GM12874 (cell line): Measurements from ENCODE around the gene ABCA9.

Experiments used
- TF ChIP-seq, protein P1 (sequence below): IDR thresholded peaks from 2 replicates; pipeline ENCODE4 v1.5.1; 2011; ENCODE audit warnings: low read depth, mild to moderate bottlenecking, control low read depth, low read length, moderate library complexity; ENCODE audit not compliant: insufficient read depth

ABCA9 gene

DNA sequence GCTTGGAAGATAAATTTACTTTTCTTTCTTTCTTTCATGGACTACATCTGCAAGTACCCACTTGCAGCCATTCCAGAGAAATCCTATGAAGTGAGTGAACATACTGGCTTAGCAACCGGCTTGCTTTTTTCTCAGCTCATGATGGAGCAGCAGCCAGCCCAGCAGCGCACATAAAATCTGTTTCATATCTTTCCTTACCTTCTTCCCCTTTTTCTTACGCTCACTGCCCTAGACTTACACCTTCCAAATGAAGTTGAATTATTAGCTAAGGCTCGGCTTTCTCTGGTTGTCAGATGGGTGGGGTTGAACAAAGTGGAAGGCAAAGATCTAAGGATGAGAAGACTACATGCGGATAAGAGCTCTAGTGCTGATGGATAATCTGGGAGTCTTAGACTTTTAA lies 91.6 kb downstream of the ABCA9 start:
- TF ChIP-seq, protein P1, sequence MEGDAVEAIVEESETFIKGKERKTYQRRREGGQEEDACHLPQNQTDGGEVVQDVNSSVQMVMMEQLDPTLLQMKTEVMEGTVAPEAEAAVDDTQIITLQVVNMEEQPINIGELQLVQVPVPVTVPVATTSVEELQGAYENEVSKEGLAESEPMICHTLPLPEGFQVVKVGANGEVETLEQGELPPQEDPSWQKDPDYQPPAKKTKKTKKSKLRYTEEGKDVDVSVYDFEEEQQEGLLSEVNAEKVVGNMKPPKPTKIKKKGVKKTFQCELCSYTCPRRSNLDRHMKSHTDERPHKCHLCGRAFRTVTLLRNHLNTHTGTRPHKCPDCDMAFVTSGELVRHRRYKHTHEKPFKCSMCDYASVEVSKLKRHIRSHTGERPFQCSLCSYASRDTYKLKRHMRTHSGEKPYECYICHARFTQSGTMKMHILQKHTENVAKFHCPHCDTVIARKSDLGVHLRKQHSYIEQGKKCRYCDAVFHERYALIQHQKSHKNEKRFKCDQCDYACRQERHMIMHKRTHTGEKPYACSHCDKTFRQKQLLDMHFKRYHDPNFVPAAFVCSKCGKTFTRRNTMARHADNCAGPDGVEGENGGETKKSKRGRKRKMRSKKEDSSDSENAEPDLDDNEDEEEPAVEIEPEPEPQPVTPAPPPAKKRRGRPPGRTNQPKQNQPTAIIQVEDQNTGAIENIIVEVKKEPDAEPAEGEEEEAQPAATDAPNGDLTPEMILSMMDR = no peak

DNA sequence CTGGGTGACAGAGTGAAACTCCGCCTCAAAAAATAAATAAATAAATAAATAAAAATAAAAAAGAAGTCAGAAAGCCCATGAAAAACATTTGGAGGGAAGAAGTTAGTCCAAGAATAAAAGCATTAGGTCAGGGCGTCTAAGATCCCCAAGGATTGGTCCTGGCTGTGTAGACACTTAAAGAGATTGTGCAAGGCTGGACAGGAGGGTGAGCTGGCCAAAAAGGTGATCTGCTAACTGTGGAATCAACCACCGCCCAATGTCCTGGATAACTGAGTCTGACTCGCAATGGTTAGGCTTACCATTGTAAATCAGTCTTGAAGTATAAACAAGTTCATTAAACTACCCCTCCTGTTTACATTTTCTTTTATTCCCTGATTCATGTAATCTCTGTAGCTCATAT lies 96.8 kb downstream of the ABCA9 start:
- TF ChIP-seq, protein P1 = no peak

DNA sequence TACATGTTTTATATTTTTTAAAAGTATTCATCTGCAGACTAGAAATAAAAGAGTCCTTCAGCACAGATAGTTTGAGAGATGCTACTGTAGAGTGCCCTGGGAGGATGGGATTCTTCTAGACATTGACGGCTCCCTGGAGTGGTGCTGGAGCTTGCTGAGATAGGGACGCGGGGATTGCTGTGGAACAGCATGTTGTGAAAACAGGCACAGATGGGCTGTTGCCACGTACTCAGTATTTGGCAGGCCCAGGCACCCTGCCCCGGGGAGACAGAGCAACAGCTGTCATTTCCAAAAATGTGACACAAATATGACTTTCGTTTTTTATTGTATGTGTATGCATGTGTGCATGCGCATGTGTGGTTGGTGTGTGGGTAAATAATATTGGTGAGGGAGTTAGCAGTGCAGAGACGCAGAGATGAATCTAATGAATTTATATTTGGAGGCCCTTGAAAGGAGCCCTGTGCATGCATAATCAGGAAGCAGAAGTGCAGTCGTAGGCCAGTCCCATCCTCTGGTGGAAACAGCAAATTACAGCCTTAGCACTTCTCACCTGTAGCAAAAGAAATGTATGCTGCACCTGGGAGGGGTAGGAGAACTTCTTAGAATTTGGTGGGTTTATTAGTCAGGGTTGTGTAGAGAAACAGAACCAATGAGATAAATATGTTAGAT lies 99.4 kb downstream of the ABCA9 start:
- TF ChIP-seq, protein P1 = no peak

DNA sequence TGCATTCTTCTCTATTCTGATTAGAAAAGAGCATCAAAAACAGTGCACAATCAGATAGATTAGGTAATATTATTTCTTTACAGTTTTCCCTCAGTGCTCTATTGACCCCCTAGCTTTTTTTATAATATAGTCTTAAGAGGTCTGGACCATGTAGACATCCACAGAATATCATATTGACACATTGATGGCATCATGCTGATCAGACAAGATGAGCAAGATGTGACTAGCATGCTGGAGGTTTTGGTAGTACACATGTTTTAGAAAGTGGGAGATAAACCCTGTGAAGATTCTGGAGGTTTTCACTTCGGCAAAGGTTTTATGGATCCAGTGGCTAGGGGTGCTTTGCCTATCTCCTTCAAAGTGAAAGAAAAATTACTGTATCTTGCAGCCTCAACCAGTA lies 102.8 kb downstream of the ABCA9 start:
- TF ChIP-seq, protein P1 = no peak

DNA sequence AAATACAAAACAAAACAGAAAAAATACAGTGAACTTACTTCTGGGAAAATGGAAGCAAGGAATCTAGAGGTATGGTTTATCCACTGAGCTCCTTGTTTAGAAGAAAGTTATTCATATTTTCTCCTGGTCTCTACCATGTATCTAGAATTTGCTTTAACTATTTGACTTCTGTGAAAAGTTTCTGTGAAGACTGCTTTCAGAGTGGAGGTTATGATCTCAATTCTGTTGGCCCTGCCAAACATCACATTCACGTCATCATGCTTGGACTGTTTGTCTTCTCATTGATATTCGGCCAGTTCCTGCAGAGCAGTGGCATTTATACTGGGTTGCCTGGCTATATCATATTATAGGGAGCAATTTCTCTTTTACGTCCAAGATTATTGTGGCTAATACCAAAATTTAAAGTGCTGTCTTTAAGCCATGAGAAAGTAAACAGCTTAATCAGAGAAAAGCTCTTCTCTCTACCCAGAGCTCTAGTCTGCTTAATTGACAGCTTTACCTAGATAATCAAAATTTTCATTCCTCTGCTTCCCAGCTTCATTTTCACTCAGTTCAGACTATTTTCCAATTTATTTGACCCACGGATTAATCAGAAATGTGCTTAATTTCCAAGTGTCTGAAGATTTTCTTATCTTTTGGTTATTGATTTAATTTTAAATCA lies 105.4 kb downstream of the ABCA9 start, which contains the start of gene ABCA8:
TSS of gene ABCA8 (minus strand) at position 212 of the 661 bp plus-strand sequence. CDS start 13,358 bp downstream, outside the sequence.
- TF ChIP-seq, protein P1 = no peak

DNA sequence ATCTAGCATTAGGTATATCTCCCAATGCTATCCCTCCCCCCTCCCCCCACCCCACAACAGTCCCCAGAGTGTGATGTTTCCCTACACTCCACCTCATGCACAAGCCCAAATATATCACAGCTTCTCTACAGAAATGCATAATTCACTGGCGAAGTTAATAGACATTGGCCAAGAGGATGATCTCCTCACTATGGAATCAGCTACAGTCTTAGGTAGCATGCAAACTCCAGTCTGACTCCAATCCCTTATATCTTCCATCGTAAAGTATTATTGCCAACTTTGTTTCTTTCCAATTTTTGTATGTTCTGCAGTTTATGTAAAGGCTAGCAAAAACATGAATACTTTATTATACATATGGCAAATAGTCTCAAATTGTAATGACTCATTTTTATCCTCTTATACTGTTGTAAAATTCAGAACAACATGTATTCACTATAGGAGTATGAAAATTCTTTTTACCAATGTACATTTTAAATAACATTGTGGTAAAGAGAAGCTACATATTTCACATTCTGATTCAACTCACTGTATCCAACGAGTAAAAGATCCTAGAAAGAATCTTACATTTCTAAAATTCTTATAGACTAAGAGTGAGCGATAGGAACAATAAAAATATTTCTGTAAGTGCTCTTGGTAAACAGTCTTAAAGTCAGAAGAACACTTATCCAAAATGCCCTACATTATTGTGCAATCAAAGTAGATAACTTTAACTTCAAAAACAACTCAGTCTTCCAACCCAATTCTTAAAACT lies 106.4 kb downstream of the ABCA9 start:
- TF ChIP-seq, protein P1 = no peak

DNA sequence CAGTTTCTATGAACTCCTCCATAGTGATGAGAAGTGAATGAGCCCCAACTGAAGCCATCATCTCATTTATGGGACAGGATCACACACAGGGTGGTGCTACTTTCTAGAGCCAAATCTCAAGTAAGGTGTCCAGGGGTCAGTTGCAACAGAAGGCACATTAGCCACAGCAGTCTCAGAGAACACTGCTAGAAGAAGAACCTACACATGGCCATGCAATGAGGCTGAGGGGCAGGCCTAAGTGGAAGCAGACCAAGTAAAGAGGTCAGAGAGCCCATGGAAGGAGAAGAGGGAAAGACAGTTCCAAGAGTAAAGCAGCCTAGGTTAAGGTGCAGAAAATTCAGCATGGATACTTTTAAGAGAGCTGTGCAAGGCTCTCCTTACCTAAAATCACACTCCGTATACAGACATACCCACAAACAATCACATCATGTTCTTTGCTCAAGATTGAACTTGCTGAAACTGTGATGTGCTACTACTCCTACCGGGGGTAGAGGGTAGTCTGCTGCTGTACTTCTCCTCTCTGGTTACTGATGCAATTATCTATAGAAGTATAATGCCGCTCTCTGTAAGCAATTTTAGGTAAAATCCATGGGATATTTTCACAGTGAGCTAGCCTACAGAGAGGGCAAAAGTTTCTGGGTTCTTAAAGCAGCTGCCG lies 107.3 kb downstream of the ABCA9 start:
- TF ChIP-seq, protein P1 = no peak
